ENCODE results near the gene KCNQ1. TPM values are rescaled to one million over a fixed set of nuclear protein-coding genes. Genes with fewer than 3 reads are reported as not detected.

KCNQ1 gene
- total RNA-seq, 4 donors from 2014 or later: 3.2 to 12.7 (median 5.5) TPM

DNA sequence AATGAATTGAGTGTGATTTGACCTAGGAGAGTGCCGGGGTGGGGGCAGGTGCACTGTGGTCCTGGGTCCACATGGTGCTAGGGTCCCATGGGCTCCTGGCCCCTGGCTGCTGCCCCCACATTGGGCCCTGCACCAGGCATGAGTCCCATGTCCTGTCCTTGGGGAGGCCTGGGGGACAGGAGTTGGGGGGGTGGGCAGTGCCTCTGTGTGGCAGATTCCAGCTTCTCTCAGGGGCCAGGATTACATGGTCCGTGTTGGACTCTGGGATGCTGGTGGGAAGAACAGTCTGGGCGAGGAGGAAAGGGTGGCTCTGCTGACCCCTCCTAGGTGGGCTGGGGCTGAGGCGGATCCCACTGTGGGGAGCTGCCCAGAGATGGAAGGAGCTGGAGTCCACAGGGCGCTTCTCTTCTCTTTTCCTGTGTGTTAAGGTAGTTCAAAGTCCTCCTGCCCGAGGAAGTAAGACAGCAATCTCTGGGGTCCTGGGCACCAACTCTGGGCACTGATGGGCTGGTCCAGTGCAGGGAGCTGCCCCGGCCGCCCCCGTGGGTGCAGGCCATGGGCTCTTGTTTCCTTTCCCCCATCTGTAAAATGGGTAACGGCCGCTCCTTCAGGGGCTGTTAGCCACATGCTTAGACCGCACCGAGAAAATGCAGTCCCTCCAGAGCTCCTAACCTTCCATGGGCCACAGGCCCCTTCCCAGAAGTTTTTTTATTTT is 19.8 kb downstream of the KCNQ1 start:
- TF ChIP-seq, protein P1, sequence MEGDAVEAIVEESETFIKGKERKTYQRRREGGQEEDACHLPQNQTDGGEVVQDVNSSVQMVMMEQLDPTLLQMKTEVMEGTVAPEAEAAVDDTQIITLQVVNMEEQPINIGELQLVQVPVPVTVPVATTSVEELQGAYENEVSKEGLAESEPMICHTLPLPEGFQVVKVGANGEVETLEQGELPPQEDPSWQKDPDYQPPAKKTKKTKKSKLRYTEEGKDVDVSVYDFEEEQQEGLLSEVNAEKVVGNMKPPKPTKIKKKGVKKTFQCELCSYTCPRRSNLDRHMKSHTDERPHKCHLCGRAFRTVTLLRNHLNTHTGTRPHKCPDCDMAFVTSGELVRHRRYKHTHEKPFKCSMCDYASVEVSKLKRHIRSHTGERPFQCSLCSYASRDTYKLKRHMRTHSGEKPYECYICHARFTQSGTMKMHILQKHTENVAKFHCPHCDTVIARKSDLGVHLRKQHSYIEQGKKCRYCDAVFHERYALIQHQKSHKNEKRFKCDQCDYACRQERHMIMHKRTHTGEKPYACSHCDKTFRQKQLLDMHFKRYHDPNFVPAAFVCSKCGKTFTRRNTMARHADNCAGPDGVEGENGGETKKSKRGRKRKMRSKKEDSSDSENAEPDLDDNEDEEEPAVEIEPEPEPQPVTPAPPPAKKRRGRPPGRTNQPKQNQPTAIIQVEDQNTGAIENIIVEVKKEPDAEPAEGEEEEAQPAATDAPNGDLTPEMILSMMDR (IDR thresholded peaks at IDR 0.05; ENCODE audit: low read depth): no peak

DNA sequence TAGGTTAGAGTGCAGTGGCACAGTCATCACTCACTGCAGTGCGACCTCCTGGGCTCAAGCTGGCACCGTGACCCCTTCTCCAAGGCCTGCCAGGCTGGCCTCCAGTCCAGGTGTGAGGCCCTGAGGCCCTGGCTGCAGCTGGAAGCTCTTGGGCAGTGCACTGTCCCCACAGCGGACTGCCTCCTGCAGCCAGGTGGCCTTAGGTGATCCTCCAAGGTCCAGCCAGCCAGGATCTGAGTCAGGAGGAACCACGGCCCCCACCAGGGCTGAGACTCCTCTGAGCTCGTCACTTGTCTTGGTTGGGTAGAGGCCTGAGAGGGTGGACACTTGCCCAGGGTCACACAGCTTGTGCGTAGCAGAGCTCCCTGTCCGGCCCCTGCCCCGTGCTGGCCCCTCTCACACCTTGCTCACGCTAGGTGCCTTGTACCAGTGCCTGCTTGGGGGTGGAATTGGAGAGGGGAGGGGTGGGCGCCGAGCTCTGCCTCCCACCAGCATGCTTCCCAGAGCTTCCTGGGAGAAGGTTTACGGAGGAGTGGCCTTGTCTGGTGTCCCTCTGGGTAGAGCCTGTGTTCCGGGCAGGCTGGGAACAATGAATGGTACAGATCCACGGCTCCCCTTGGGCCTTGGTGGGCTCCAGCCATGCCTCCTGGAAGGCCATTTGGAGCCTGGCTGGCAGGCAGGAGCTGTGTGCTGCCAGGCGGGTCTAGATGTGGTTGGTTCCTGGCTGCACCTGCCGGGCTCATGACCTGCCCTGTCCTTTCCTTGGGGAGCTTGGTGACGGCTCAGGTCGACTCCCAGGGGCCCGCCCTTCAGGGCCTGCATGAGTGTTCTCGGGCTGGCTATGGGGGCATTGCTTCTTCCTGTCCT is 20.6 kb downstream of the KCNQ1 start:
- TF ChIP-seq, protein P1 (IDR thresholded peaks at IDR 0.05; ENCODE audit: low read depth): no peak

DNA sequence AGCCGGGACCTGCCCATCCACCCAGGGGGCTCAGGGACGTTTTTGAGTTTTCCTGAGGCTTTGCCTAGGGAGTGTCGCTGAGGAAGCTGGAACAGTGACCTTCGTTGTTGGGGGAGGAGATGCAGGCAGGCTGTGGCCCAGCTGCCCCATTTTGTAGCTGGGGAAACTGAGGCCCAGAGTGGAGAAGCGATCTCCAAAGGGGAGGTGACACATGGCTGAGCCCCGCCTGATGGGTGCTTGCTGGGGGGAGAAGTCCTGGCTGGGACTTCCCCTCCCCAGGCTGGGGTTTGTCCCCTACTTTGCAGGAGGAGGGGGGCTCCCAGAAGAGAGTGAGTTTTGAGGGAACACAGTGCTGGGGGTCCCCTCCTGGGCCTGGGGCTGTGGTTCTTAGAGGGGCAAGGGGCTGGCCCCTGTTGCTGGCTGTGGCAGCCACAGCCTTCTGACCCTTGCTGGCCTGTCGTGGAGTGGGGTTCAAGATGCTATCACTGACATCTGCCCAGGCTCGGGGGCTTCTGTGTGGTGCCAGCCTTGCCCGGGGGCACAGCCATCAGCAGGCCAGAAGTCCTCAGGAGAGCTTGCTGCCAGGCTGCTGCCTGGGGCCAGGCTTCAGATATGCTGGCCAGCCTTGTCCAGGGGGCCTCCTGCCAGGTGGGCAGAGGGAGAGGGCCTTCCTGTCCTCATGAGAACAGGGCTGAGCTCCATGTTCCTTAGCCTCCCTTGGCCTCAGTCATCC is 21.4 kb downstream of the KCNQ1 start:
- TF ChIP-seq, protein P1 (IDR thresholded peaks at IDR 0.05; ENCODE audit: low read depth): no peak

DNA sequence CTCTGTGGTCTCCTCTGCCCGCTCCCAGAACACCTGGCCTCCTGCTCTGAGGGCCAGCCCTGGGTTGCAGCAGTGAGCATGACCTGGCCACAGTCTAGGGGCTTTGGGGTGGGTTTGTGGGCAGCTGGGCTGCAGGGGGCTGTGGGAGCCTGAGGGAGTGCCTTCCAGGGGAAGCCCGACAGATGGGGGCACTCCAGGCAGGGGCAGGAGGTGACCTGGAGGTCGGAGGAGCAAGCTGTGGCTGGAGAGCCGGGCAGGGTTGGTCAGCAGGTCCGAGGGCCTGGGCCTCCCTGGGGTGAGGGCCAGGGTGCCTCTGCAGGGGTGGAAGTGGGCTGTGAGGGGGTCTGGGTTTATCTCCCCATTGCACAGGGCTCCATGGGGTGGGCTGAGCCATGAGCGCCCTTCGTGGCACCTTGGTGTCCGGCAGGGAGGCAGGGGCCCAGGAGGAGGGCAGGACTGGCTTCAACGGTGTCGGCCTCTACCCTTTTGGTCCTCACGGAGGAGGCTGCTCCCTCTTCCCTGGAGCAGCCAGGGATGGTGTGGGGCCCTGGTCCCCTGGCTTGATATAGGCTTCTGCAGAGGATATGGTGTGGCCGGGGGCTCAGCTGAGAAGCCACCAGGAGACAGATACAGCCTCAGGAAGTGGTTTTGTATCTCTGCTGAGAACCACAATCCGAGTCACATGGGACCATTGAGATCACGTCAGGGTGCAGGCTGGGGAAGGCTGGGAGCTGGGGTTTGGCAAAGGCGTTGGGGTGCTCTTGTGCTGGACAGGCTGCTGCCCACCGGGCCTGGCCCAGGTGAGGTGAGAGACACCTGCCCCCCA is 22.3 kb downstream of the KCNQ1 start:
- TF ChIP-seq, protein P1 (IDR thresholded peaks at IDR 0.05; ENCODE audit: low read depth): no peak

DNA sequence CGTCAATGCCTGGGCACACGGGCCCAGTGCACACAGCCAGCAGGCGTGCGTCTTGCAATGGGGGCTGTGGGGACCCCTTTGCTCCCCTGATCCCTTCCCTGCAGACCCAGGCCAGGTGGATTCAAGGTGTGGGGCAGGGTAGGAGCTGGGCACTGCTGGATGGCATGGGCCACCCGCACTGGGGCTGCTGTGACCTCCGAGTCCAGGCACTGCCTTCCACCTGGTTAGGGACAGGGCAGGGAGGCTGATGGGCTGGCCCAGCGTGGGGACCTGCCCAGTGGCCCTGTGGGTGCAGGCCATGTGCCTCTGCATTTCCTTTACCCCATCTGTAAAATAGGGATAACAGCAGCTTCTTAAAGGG is 22.9 kb downstream of the KCNQ1 start:
- TF ChIP-seq, protein P1 (IDR thresholded peaks at IDR 0.05; ENCODE audit: low read depth): no peak

DNA sequence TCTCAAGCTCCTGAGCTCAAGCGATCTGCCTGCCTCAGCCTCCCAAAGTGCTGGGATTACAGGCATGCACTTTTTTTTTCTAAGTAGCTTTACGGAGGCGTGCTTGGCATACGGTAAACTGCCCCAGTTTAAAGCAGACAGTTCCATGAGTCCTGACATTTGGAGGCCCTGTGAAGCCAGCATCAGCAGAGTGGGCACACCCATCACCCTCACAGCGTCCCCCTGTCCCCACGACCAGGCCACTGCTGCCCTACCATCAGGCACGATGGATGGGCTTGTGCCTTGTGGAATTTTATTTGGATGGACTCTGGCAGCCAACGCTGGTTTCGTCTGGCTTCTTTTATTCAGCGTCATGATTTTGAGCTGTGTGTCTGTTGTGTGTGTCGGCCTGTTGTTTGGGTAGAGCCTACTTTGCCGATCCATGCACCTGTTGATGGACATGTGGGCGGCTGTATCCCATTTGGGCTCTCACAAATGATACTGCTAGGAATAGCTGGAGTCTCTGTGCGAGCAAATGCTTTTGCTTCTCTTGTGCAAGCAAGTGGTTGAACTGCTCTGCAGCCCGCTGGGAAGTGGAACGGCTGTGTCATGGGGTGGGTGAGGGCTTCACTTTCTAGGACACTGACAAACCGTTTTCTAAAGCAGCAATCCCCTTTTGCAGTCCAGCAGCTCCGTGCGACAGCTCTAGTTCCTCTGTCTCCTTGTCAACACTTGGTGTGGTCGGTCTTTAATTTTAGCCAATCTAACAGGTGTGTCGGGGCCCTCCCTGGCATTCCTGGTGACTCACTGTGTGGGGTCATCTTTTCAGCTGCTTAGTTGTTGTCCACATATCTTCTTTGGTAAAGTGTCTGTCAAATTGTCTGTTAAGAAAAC is 23.8 kb downstream of the KCNQ1 start:
- TF ChIP-seq, protein P1 (IDR thresholded peaks at IDR 0.05; ENCODE audit: low read depth): no peak
